Measurements from ENCODE around the gene ARHGEF28. TPM values are rescaled to one million over a fixed set of nuclear protein-coding genes. Genes with fewer than 3 reads are reported as not detected.

The ARHGEF28 gene
- total RNA-seq, 6 experiments from 2014 or later, result 3.0 to 14.9 (median 6.4) TPM

DNA sequence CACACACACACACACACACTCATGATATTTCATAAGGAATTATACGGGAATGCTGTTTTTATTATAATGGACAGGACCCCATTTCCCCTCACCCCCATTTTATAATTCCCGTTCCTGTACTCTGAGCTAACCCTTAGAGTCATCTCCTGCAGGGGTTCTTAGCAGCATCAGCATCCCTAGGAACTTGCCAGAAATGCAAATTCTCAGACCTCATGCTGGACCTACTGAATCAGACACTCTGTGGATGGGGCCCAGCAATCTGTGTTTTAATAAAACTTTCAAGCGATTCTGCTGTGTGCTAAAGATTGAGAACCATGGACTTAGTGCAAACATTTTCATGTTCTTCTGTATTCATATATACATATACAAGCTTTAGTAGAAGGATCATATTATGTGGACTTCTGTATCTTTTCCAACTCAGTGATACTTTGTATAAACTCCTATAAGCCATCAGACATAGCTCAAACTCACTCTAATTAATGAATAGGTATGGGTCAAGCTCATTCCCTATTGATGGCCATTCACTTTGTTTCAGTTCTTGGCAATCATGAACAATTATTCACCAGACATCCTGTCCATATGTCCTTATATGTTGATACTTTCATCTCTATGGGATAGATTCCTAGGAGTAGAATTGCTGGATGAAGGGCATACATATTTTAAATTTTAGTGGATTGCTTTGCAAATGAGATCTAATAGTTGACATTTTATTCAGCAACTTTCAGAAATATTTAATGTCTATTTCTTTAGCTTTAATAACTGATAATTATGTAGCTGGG lies 65.5 kb downstream of the ARHGEF28 start:
- WGBS (ENCODE audit: insufficient coverage, low coverage, low lambda C conversion rate, missing lambda C conversion rate), result 67% methylated on average over 3 of the region's 3 CpGs
- Histone ChIP-seq H3K9me3 (no peaks in the 10 kb centered on the region), H3K27ac (no peak overlapping the region), H3K4me3 (no peak overlapping the region), H3K27me3 (no peaks in the 10 kb centered on the region), H3K36me3 (no peaks in the 10 kb centered on the region), H3K4me1 (peaks cover 0 to 14% (median 4%) of the 10 kb centered on the region in 4 donors)
- no peak for ATAC-seq
- TF ChIP-seq POLR2A (IDR thresholded peaks at IDR 0.05), result no peak
- TF ChIP-seq, protein P1, sequence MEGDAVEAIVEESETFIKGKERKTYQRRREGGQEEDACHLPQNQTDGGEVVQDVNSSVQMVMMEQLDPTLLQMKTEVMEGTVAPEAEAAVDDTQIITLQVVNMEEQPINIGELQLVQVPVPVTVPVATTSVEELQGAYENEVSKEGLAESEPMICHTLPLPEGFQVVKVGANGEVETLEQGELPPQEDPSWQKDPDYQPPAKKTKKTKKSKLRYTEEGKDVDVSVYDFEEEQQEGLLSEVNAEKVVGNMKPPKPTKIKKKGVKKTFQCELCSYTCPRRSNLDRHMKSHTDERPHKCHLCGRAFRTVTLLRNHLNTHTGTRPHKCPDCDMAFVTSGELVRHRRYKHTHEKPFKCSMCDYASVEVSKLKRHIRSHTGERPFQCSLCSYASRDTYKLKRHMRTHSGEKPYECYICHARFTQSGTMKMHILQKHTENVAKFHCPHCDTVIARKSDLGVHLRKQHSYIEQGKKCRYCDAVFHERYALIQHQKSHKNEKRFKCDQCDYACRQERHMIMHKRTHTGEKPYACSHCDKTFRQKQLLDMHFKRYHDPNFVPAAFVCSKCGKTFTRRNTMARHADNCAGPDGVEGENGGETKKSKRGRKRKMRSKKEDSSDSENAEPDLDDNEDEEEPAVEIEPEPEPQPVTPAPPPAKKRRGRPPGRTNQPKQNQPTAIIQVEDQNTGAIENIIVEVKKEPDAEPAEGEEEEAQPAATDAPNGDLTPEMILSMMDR (IDR thresholded peaks at IDR 0.05), result no peak
- no peak for DNase-seq
- intact Hi-C loops (cut with DNase I), result no loop called here

DNA sequence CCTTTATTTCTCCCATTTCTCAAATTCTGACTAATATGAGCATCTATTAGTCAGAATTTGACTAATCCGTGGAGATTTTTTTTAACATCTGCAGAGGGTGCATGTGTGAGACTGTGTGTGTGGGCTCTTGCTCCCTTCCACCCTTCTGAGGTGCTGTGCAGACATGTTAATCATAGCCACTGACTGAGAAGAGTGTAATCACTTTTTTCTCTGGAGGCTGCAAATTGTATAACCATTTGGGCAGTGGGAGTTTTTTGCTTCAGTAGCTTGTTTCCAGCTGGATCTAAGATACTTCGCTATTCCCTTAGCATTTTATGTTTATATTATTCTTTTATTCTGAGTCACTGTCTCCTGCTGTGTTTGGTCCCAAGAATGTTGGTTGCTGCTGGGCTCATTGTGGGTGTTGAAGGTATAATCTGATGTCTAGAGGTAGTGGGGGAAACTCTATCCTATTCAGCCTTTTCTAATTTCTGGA lies 66.2 kb downstream of the ARHGEF28 start:
- DNase-seq (no peak), ATAC-seq (no peak)
- WGBS (ENCODE audit: insufficient coverage, low coverage, low lambda C conversion rate, missing lambda C conversion rate), result 75% methylated on average over 1 of the region's 2 CpGs
- TF ChIP-seq POLR2A (IDR thresholded peaks at IDR 0.05), result no peak
- TF ChIP-seq, protein P1 (IDR thresholded peaks at IDR 0.05), result no peak
- Histone ChIP-seq H3K27ac (no peak overlapping the region), H3K27me3 (no peaks in the 10 kb centered on the region), H3K4me3 (no peak overlapping the region), H3K9me3 (no peaks in the 10 kb centered on the region), H3K4me1 (peaks cover 0 to 16% (median 6%) of the 10 kb centered on the region in 4 donors), H3K36me3 (no peaks in the 10 kb centered on the region)
- intact Hi-C loops (cut with DNase I), result no loop called here

DNA sequence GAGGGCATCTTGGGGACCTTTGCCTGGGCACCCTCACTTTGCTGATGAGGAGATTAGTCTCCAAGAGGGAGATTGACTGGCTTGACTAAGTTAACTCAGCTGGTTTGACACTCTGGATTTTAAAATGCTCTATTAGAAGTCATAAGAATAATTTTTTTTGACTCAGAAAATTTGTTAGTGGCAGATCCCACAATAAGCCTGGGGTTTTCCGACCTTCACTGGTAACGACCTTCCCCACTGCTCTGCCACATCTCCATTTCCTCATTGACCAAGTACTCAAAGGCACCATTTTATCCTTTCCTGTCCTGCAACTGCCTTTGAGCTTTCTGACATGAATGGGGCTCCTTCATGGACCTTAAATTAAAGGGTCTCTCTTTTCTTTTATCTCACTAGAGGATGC lies 67.0 kb downstream of the ARHGEF28 start:
- H3K9me3 ChIP-seq, result no peaks in the 10 kb centered on the region
- 58% methylated on average over 2 of the region's 2 CpGs for WGBS (ENCODE audit: insufficient coverage, low coverage, low lambda C conversion rate, missing lambda C conversion rate)
- H3K36me3 ChIP-seq, result no peaks in the 10 kb centered on the region
- no peaks in the 10 kb centered on the region for H3K27me3 ChIP-seq
- TF ChIP-seq, protein P1 (IDR thresholded peaks at IDR 0.05), result no peak
- no peak for TF ChIP-seq POLR2A (IDR thresholded peaks at IDR 0.05)
- peaks cover 0 to 16% (median 6%) of the 10 kb centered on the region in 4 donors for H3K4me1 ChIP-seq
- no peak overlapping the region for H3K4me3 ChIP-seq
- ATAC-seq, result no peak
- intact Hi-C loops (cut with DNase I), result no loop called here
- H3K27ac ChIP-seq, result no peak overlapping the region
- no peak for DNase-seq

DNA sequence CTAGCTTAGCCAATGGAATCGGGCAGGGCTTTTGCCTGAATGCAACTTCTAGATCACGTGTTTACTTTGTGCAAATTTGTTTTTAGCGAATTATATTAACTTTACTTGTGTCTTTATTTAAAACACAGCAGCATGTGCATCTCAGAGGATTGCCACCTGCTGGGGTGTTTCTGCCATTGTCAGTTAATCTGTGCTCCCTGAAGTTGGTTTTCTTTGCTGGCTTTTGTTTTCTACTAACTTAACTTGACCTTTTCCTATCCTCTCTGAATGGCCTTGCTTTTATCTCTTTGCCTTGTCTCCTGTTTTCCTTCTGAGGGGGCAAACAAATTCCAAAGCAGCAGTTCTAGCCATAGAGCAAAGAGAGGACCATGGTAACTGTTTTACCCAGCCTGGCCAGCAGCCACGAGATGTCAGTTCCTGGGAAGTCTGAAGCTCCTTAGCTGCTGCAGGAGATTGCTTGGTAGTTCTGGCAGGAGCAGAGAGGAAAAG lies 67.6 kb downstream of the ARHGEF28 start:
- ATAC-seq (peak; percentile 82 to 88 (median 84)), DNase-seq (no peak)
- intact Hi-C loops (cut with DNase I), result no loop called here
- Histone ChIP-seq H3K27me3 (no peaks in the 10 kb centered on the region), H3K36me3 (no peaks in the 10 kb centered on the region), H3K27ac (peak overlapping the region in 2 of 3 donors; percentile 25 to 37), H3K4me1 (peaks cover 0 to 16% (median 6%) of the 10 kb centered on the region in 4 donors), H3K4me3 (no peak overlapping the region), H3K9me3 (no peaks in the 10 kb centered on the region)
- TF ChIP-seq, protein P1 (IDR thresholded peaks at IDR 0.05), result peak; percentile 58 to 72 (median 62)
- no peak for TF ChIP-seq POLR2A (IDR thresholded peaks at IDR 0.05)
- WGBS (ENCODE audit: insufficient coverage, low coverage, low lambda C conversion rate, missing lambda C conversion rate), result 7% methylated on average over 3 of the region's 4 CpGs

Data from right lobe of liver (tissue), 6 donors.